ENCODE results near the gene CADPS2.

Gene CADPS2

DNA sequence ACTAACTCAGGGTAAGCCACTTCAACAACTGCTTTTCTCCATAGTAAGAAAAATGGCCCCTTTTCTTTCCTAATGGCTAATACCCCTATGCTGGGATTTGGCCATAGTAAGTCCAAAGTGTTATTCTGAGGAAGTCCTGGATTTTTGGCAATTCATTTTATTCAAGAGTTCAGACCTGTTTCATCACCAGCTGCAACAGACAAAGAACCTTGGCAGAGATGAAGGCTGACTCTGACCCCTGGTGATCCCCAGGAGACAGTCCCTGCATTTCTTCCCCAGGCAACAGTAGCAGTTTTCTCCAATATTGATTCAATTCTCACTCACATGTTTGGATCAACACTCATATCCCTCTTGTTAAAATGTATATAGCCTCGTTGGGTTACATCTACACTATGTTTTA is 332.5 kb downstream of the CADPS2 start:
- no peak for TF ChIP-seq CEBPB (IDR thresholded peaks at IDR 0.05)
- TF ChIP-seq, protein P1, sequence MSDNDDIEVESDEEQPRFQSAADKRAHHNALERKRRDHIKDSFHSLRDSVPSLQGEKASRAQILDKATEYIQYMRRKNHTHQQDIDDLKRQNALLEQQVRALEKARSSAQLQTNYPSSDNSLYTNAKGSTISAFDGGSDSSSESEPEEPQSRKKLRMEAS (IDR thresholded peaks at IDR 0.05): no peak
- no peak for TF ChIP-seq RAD21 (IDR thresholded peaks at IDR 0.05; ENCODE audit: low read depth)
- TF ChIP-seq REST (IDR thresholded peaks at IDR 0.05; ENCODE audit: low read depth): no peak
- TF ChIP-seq TAF1 (IDR thresholded peaks at IDR 0.05; ENCODE audit: low read depth): no peak
- TF ChIP-seq TEAD4 (IDR thresholded peaks at IDR 0.05): no peak
- no peak for TF ChIP-seq EP300 (IDR thresholded peaks at IDR 0.05; ENCODE audit: borderline replicate concordance)

DNA sequence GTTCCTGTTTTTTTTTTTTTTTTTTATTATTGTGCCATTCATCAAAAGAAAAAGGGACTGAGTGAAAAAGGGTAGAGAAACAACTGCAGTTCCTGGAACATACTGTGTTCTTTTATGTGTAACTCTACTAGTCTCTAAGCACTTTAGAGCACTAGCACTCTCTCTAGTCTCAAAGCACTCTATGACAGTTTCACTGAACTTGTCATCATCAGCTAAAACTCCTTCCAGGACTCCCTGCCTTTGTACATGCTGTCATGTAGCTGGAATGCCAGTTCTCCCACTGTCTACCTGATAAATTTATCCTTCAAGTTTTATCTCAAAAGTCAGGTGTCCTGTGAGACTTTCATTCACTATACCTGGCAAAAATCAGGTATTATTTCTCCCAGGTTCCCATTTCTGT is 333.5 kb downstream of the CADPS2 start:
- no peak for TF ChIP-seq NFIC (IDR thresholded peaks at IDR 0.05)
- no peak for TF ChIP-seq TAF1 (IDR thresholded peaks at IDR 0.05; ENCODE audit: low read depth)
- TF ChIP-seq ZBTB7A (IDR thresholded peaks at IDR 0.05; ENCODE audit: low read depth): no peak
- TF ChIP-seq YY1 (IDR thresholded peaks at IDR 0.05; ENCODE audit: low read depth): no peak
- TF ChIP-seq CEBPB (IDR thresholded peaks at IDR 0.05): no peak
- no peak for TF ChIP-seq FOXM1 (IDR thresholded peaks at IDR 0.05; ENCODE audit: borderline replicate concordance, low read depth)
- TF ChIP-seq CREB1 (IDR thresholded peaks at IDR 0.05; ENCODE audit: low read depth): no peak
- TF ChIP-seq, protein P1 (IDR thresholded peaks at IDR 0.05): no peak
- TF ChIP-seq, protein P2, sequence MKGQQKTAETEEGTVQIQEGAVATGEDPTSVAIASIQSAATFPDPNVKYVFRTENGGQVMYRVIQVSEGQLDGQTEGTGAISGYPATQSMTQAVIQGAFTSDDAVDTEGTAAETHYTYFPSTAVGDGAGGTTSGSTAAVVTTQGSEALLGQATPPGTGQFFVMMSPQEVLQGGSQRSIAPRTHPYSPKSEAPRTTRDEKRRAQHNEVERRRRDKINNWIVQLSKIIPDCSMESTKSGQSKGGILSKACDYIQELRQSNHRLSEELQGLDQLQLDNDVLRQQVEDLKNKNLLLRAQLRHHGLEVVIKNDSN (IDR thresholded peaks at IDR 0.05): no peak
- TF ChIP-seq EGR1 (IDR thresholded peaks at IDR 0.05): no peak
- no peak for TF ChIP-seq TCF12 (IDR thresholded peaks at IDR 0.05; ENCODE audit: low read depth)
- no peak for TF ChIP-seq TEAD4 (IDR thresholded peaks at IDR 0.05)
- TF ChIP-seq EP300 (IDR thresholded peaks at IDR 0.05; ENCODE audit: borderline replicate concordance): no peak
- TF ChIP-seq RAD21 (IDR thresholded peaks at IDR 0.05; ENCODE audit: low read depth): no peak
- TF ChIP-seq REST (IDR thresholded peaks at IDR 0.05; ENCODE audit: low read depth): no peak

DNA sequence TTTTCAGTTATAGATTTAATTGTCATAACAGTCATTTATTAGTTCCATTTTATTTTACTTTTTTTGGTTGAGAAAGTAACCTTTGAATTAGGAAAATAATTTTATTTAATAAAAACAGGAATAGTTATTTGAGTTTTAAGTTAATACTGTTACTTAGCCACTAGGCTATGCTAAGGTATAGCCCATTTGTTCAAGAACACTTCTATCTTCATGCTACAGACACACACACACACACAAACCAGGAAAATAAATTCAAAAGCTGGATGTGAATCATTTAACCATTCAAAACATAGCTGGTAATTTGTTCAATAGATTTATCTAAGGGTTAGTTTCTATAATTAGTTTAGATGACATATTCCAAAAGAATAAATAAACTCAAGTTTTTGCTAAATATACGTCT is 335.7 kb downstream of the CADPS2 start:
- TF ChIP-seq RAD21 (IDR thresholded peaks at IDR 0.05; ENCODE audit: low read depth) (peak; percentile 15; the same call in 1 of the 2 replicates), TAF1 (IDR thresholded peaks at IDR 0.05; ENCODE audit: low read depth) (no peak)

- TF ChIP-seq, protein P2 (IDR thresholded peaks at IDR 0.05): no peak
- TF ChIP-seq TEAD4 (IDR thresholded peaks at IDR 0.05): no peak
- no peak for TF ChIP-seq CEBPB (IDR thresholded peaks at IDR 0.05)
- TF ChIP-seq EP300 (IDR thresholded peaks at IDR 0.05; ENCODE audit: borderline replicate concordance): no peak
- TF ChIP-seq ZBTB7A (IDR thresholded peaks at IDR 0.05; ENCODE audit: low read depth): no peak
- TF ChIP-seq NFIC (IDR thresholded peaks at IDR 0.05): no peak
- no peak for TF ChIP-seq TAF1 (IDR thresholded peaks at IDR 0.05; ENCODE audit: low read depth)
- TF ChIP-seq, protein P1 (IDR thresholded peaks at IDR 0.05): no peak
- TF ChIP-seq YY1 (IDR thresholded peaks at IDR 0.05; ENCODE audit: low read depth): no peak
- TF ChIP-seq REST (IDR thresholded peaks at IDR 0.05; ENCODE audit: low read depth): no peak
- TF ChIP-seq CREB1 (IDR thresholded peaks at IDR 0.05; ENCODE audit: low read depth): no peak
- no peak for TF ChIP-seq TCF12 (IDR thresholded peaks at IDR 0.05; ENCODE audit: low read depth)
- TF ChIP-seq EGR1 (IDR thresholded peaks at IDR 0.05): no peak
- no peak for TF ChIP-seq RAD21 (IDR thresholded peaks at IDR 0.05; ENCODE audit: low read depth)
- no peak for TF ChIP-seq FOXM1 (IDR thresholded peaks at IDR 0.05; ENCODE audit: borderline replicate concordance, low read depth)
Observed at GRCh38 chr7:122549578-122549977, 336.7 kb downstream of the CADPS2 start.

DNA sequence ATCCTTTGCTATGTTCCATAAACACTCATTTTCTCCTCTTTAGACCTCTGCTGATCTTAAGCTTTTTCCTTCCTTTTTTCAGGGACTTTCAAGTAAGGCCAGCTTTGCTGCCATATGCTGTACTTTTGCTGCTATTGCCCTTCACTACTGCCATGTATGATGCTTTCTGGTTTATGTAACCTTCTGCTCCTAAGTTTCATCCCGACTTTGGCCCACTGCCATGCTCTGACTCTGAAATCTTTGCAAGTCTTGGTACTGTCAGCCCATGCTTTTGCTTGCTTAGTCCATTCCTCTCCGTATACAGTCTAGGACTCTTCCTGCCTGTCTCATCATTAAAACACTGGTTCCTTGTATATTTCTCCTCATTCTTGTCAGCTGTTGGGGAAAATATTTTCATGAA is 339.8 kb downstream of the CADPS2 start:
- TF ChIP-seq RAD21 (IDR thresholded peaks at IDR 0.05; ENCODE audit: low read depth) (no peak), TCF12 (IDR thresholded peaks at IDR 0.05; ENCODE audit: low read depth) (no peak), CEBPB (IDR thresholded peaks at IDR 0.05) (no peak), EGR1 (IDR thresholded peaks at IDR 0.05) (no peak), TEAD4 (IDR thresholded peaks at IDR 0.05) (no peak), NFIC (IDR thresholded peaks at IDR 0.05) (no peak), TAF1 (IDR thresholded peaks at IDR 0.05; ENCODE audit: low read depth) (no peak), EP300 (IDR thresholded peaks at IDR 0.05; ENCODE audit: borderline replicate concordance) (no peak), FOXM1 (IDR thresholded peaks at IDR 0.05; ENCODE audit: borderline replicate concordance, low read depth) (no peak)
- TF ChIP-seq, protein P1 (IDR thresholded peaks at IDR 0.05): no peak
- TF ChIP-seq, protein P2 (IDR thresholded peaks at IDR 0.05): no peak
